K562 (cell line): ENCODE measurements around the gene UNC79.

Source experiments
- BCLAF1 ChIP-seq, 2 experiments: fragments of 450-650 bp in 1 of 2; IDR thresholded peaks; 2 replicates each; pipeline ENCODE4 v1.6.1; 2011 to 2017; ENCODE audit warnings: low read depth in 2 of 2, antibody characterized with exemption in 1 of 2, borderline replicate concordance in 1 of 2, low read length in 1 of 2, mild to moderate bottlenecking in 1 of 2, mixed read lengths in 1 of 2; ENCODE audit not compliant: control insufficient read depth in 1 of 2
- CTCF ChIP-seq, 3 experiments: IDR thresholded peaks in 2 of 3; conservative IDR thresholded peaks in 1 of 3; 2 replicates each; pipeline ENCODE4 v1.5.1; 2011 to 2012; ENCODE audit warnings: low read length in 3 of 3, mild to moderate bottlenecking in 3 of 3, control low read depth in 2 of 3, improper control_type of control experiment in 1 of 3, inconsistent platforms in 1 of 3, low read depth in 1 of 3, mixed read lengths in 1 of 3, moderate library complexity in 1 of 3; ENCODE audit not compliant: insufficient read depth in 2 of 3
- E2F8 ChIP-seq: fragments of 450-650 bp; IDR thresholded peaks from 2 replicates; pipeline ENCODE4 v1.7.1; 2018; ENCODE audit warnings: mild to moderate bottlenecking, low read depth; ENCODE audit not compliant: partially characterized antibody
- EP300 ChIP-seq: IDR thresholded peaks from 2 replicates; pipeline ENCODE4 v1.6.1; 2012; ENCODE audit warnings: low read length, improper control_type of control experiment
- HNRNPK ChIP-seq: fragments of 200-400 bp; formaldehyde crosslinking; IDR thresholded peaks from one replicate; pipeline ENCODE4 v1.6.1; 2018; ENCODE audit warnings: mild to moderate bottlenecking, low read depth, low read length; ENCODE audit not compliant: poor library complexity, severe bottlenecking
- POLR2A ChIP-seq: fragments of 450-650 bp; conservative IDR thresholded peaks from 2 replicates; pipeline ENCODE4 v1.6.1; 2016
- POLR2AphosphoS5 ChIP-seq: IDR thresholded peaks from 2 replicates; pipeline ENCODE4 v1.6.1; 2011; ENCODE audit warnings: mild to moderate bottlenecking, low read depth, low read length, moderate library complexity; ENCODE audit not compliant: control insufficient read depth, insufficient read depth
- SAP30 ChIP-seq: fragments of 200-600 bp; sonication (generic); IDR thresholded peaks from 2 replicates; pipeline ENCODE4 v1.6.1; 2012; ENCODE audit warnings: borderline replicate concordance, low read depth, mild to moderate bottlenecking, moderate library complexity, low read length, control low read depth, inconsistent platforms; ENCODE audit not compliant: insufficient read depth, poor library complexity, severe bottlenecking
- SRF ChIP-seq, 2 experiments: fragments of 250-450, 450-650 bp in 1 of 2; sonication (Bioruptor Pico) in 1 of 2; sonication (generic) in 1 of 2; formaldehyde crosslinking; IDR thresholded peaks; 2 replicates each; pipeline versions ENCODE4 v1.5.0 to v1.5.1; 2020 to 2022; ENCODE audit warnings: mild to moderate bottlenecking in 1 of 2, missing genetic modification reagents in 1 of 2
- ZNF121 ChIP-seq: sonication (generic); formaldehyde crosslinking; conservative IDR thresholded peaks from 2 replicates; pipeline ENCODE4 v1.8.0; 2022; ENCODE audit warnings: missing genetic modification reagents

GRCh38 chr14:93713726-93714405 is 283.1 kb downstream of the UNC79 start:
- no peak for TF ChIP-seq HNRNPK
- TF ChIP-seq CTCF (IDR thresholded peaks at IDR 0.05 in 2 of 3, conservative IDR thresholded peaks at IDR 0.05 in 1 of 3; ENCODE audit: insufficient read depth in 2 of 3, low read depth in 1 of 3, low read length in 3 of 3): no peak
- TF ChIP-seq POLR2AphosphoS5: no peak
- no peak for TF ChIP-seq BCLAF1 (IDR thresholded peaks at IDR 0.05; ENCODE audit: borderline replicate concordance in 1 of 2, control insufficient read depth in 1 of 2, low read depth in 2 of 2, low read length in 1 of 2)
- TF ChIP-seq SRF (CRISPR knock-in tag; IDR thresholded peaks at IDR 0.05): no peak
- TF ChIP-seq EP300: no peak
- no peak for TF ChIP-seq E2F8
- TF ChIP-seq POLR2A: no peak
- no peak for TF ChIP-seq ZNF121 (CRISPR knock-in tag)
- no peak for TF ChIP-seq SAP30
